Femur (tissue), 1 donor: Measurements from ENCODE around the gene VPS11.
A peak's percentile ranks its signal among the peaks of the same experiment; 100 is the strongest.

Experiments used
- DNase-seq: peaks from one replicate; pipeline ENCODE4 v3.0.0-alpha.2; 2017

Gene VPS11

GRCh38 chr11:119106564-119107537 is 39.2 kb downstream of the VPS11 start, which contains the start of gene C2CD2L:
Gene C2CD2L, plus strand, starts transcription at chr11:119107344. Its CDS starts 398 bp downstream, at chr11:119107742.
- DNase-seq = peak; percentile 94

- DNase-seq = peak; percentile 28
Measured at GRCh38 chr11:119107538-119108145, 40.0 kb downstream of the VPS11 start.

DNA sequence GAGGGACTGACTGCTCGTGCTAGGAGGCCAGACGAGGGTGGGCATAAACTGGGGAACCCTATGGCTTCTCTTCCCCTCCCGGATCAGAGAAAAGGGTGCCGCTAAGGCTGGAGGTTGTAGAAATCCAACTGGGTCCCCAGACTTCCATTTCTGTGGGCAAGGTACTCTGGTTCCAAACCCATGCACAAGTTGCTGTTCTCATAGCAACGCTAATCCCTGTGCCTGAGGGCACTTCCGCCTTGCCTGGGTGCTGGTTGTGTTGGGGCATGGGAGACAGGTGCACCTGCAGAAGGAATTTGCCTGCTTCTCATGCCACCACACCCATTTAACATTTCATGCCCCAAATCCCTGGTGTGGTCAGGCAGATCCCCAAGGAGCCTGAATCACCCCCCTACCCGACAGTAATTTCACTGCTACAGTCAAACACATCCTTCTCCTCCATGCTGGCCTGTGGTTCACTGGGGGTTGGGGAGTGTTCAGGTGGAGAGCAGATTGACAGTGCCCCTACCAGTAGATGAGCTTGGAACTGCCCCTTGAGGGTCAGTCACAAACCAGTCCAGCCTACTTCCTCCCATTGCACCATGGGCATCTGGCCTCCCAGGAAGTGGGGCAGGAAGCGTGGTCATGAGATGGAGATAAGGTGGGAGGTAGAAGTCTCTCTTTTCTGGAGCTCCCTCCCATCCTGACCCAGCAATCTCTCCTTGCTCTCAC is 40.7 kb downstream of the VPS11 start:
- DNase-seq = peak; percentile 33

DNA sequence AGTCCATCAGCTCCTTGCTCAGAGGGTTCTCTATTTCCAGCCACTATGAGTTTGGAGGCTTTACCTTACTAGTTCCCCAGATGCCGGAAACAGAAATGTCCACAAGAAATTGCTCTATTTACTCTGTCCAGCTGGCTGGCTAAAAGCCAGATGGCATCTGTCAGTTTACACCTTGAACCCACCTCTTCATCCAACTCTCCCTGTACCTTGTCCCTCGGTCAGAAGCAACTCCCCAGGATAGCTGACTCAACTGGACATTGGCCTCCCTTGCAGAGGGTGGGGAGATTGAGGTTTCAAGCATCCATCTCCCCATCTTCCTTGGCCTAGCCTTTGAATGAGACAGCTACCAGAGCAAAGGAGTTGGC is 41.2 kb downstream of the VPS11 start:
- no peak for DNase-seq

- DNase-seq = peak; percentile 11
Measured at GRCh38 chr11:119109843-119110242, 42.2 kb downstream of the VPS11 start.

DNA sequence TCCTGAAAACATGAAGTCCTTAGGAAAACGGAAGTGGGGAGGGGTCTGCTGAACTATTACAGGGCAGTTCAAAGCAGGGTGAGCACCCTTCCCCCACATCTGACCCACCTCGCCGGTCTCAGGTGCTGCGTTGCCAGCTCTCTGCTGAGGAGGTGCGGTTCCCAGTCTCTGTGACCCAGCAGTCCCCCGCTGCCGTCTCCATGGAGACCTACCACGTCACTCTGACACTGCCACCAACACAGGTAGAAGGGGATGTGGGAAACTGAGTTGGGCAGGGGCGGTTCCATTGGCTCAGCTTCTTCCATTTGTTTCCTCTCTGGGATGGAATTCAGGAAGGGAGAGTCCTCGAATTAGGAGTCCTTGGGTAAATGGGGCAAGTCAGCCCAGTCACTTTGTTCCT is 42.8 kb downstream of the VPS11 start:
- no peak for DNase-seq

GRCh38 chr11:119111361-119111925 is 43.8 kb downstream of the VPS11 start:
- peak; percentile 12 for DNase-seq

GRCh38 chr11:119112314-119113020 is 44.8 kb downstream of the VPS11 start:
- DNase-seq = no peak

DNA sequence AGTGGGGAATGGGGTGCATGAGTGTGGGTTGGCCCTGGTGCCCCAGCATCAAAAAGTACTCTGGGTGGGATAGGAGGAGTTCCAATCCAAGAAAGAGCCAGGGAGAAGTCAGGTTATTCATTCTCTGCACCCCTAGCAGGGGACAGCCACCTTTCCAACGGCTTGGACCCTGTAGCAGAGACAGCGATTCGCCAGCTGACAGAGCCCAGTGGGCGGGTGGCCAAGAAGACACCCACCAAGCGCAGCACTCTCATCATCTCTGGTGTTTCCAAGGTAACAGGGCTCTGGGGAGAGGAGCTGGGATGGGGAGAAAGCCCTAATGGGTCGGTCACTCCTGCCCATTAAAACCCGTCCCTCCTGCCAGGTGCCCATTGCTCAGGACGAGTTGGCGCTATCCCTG is 46.1 kb downstream of the VPS11 start:
- no peak for DNase-seq

GRCh38 chr11:119114351-119114750 is 46.7 kb downstream of the VPS11 start:
- no peak for DNase-seq

GRCh38 chr11:119115484-119116234 is 48.0 kb downstream of the VPS11 start:
- DNase-seq = no peak

DNA sequence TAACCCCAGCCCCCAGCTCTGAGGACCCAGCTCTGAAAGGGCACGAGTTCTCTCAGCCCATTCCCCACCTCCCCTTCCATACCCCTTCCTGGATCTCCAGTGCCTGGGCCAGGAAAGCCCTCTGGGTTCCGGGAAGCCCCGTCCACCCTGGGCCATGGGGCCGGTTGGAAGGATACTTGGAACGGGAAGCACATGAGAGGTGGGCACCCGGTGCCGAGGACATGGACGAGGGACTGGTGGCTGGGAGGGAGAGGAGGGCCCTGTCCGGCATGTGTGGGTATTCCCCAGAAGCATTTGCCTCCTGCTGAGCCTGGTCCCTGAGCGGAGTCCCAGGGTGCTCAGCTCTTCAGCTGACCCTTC is 48.6 kb downstream of the VPS11 start:
- DNase-seq = no peak

- no peak for DNase-seq
Measured at GRCh38 chr11:119116601-119117000, 49.0 kb downstream of the VPS11 start.

- DNase-seq = no peak
Measured at GRCh38 chr11:119117004-119117706, 49.5 kb downstream of the VPS11 start.

DNA sequence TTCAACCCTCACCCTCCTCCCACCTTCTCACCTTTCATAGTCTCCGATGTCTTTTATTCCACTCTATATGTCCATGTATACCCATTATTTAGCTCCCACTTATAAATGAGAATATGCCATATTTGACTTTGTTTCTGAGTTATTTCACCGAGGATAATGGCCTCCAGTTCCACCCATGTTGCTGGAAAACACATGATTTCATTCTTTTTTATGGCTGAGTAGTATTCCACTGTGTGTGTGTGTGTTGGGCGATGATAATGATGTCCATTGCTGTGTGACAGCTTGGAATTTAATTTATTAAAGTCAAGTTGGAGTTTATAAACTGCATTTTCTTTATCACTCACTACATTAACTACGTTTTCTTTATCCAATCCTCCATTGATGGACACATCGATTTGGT is 50.6 kb downstream of the VPS11 start:
- DNase-seq = no peak

- DNase-seq = no peak
Measured at GRCh38 chr11:119118946-119119345, 51.3 kb downstream of the VPS11 start.

DNA sequence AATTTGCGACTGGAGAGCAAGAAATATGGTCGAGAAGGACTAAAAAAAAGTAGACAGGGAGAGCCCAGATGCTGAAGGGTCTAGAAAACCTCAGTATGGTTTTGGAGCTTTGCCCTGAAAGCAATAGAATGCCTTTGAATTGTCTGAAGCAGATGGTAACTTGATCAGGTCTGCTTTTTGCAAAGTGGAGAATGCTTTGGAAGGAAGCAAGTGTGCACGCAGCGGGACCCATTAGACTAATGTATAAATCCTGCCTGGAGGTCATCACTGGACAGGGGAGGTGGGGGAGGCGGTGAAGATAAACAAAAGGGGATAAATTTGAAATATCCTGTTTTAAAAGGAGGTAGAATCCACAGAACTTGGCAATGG is 53.0 kb downstream of the VPS11 start:
- DNase-seq = no peak

DNA sequence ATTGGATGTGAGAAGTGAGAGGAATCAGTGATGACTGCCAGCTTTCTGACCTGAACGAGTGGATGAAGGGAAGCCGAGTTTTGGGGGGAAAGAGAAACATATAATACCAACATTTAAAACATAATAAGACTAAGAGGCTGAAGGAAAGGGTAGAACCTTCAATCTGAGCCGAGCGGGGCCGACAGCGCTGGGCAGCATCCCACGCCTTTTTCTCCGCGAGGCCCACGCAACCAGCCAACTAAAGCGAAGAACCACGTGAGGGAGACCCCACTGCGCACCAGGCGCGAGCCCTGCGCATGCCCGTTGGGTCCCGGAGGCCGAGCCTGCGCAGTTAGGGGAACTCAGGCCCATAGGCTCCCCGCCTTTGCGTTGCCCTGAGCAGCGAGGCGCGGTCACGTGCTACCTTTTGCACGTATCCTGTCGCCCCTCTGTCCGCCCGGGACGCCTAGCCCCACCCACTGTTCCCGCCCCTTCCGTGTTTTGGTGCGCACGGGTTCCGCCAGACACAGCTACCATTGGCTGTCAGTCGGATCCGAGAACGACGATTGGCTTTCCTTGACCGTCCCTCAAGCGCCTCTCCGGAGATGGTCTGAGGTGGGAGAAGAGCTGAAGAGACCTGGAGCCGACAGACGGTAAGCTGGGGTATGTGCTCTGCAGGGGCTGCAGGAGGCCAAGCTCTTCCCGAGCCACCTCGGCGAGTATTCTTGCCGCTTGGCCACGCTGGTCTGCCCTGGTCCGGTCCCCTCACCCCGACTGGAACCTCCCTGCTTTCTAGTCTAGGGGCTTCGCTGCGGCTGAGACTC is 53.6 kb downstream of the VPS11 start, which contains the start of gene HINFP:
Gene HINFP (plus strand): TSS at position 573 of the 803 bp plus-strand sequence. CDS start 5,365 bp downstream, outside the sequence.
- peak; percentile 100 for DNase-seq

GRCh38 chr11:119121811-119122124 is 54.1 kb downstream of the VPS11 start:
- no peak for DNase-seq

DNA sequence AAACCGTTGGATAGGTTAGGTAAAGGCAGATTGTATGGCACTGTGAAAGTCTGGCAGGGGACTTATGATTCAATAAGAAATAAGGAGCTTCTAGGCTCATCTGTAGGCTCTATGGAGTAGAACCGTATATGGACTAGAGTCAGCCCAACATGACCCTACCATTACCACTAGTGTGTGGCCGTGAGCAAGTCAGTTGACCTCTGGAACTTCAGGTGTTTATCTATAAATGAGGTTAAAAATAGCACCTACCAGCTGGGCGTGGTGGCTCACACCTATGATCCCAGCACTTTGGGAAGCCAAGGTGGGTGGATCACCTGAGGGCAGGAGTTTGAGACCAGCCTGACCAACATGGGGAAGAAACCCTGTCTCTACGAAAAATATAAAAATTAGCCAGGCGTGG is 58.2 kb downstream of the VPS11 start:
- DNase-seq = no peak
